Ishikawa (cell line): ENCODE results near the gene FSTL4.

ENCODE experiments used
- CEBPB ChIP-seq: IDR thresholded peaks from 2 replicates; pipeline ENCODE4 v1.6.1; 2012
- CREB1 ChIP-seq: IDR thresholded peaks from 2 replicates; pipeline ENCODE4 v1.6.1; 2012; ENCODE audit warnings: low read depth
- EGR1 ChIP-seq: IDR thresholded peaks from 2 replicates; pipeline ENCODE4 v1.6.1; 2012
- EP300 ChIP-seq: IDR thresholded peaks from 2 replicates; pipeline ENCODE4 v1.6.1; 2012; ENCODE audit warnings: borderline replicate concordance
- FOXM1 ChIP-seq: IDR thresholded peaks from 2 replicates; pipeline ENCODE4 v1.6.1; 2012; ENCODE audit warnings: low read depth, borderline replicate concordance
- MAX ChIP-seq: IDR thresholded peaks from 2 replicates; pipeline ENCODE4 v1.6.1; 2012
- NFIC ChIP-seq: IDR thresholded peaks from 2 replicates; pipeline ENCODE4 v1.6.1; 2012
- RAD21 ChIP-seq: IDR thresholded peaks from 2 replicates; pipeline ENCODE4 v1.6.1; 2012; ENCODE audit warnings: low read depth
- REST ChIP-seq: IDR thresholded peaks from 2 replicates; pipeline ENCODE4 v1.6.1; 2012; ENCODE audit warnings: low read depth, mild to moderate bottlenecking
- TAF1 ChIP-seq: IDR thresholded peaks from 2 replicates; pipeline ENCODE4 v1.6.1; 2012; ENCODE audit warnings: low read depth, mild to moderate bottlenecking
- TCF12 ChIP-seq: IDR thresholded peaks from 2 replicates; pipeline ENCODE4 v1.6.1; 2012; ENCODE audit warnings: low read depth
- YY1 ChIP-seq: IDR thresholded peaks from 2 replicates; pipeline ENCODE4 v1.6.1; 2012; ENCODE audit warnings: low read depth

- TF ChIP-seq EGR1 (no peak), RAD21 (no peak), TCF12 (no peak), REST (no peak), NFIC (no peak), CEBPB (no peak), YY1 (no peak), EP300 (no peak), MAX (no peak), FOXM1 (no peak), TAF1 (no peak), CREB1 (no peak)
Observed at GRCh38 chr5:133193794-133194193, 418.5 kb downstream of the FSTL4 start.
